Ovary (tissue), 3 donors: ENCODE measurements around the gene SPANXC.

Source experiments
- CTCF ChIP-seq, 3 donors: fragments of 450-650 bp in 2 of 3; fragments of 200-600 bp in 1 of 3; IDR thresholded peaks; one replicate each; pipeline versions ENCODE4 v1.5.1 to v1.8.0; 2016 to 2022; ENCODE audit warnings: antibody characterized with exemption in 3 of 3, mild to moderate bottlenecking in 1 of 3
- POLR2A ChIP-seq: fragments of 450-650 bp; IDR thresholded peaks from one replicate; pipeline ENCODE4 v1.6.1; 2017; ENCODE audit warnings: antibody characterized with exemption, mild to moderate bottlenecking, moderate library complexity
- donor health status: DM: no; HTN: no; CAD: no.

DNA sequence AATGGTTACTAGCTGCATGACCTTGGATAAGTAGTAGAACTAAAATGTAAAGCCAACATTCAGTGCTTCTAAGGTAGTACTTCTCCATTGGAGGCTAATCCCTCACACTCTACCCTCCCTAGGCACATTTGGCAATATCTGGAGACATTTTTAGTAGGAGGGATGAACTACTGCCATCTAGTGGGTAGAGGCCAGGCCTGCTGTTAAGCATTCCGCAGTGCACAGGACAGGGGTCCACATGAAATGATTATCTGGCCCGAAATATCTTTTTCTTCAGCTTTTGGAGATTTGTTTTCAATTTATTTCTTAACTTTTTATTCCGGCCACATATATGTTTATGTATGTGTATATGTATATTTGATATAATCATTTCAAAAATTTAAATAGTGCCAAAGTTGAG is 36.0 kb upstream of the SPANXC start:
- TF ChIP-seq POLR2A = no peak
- TF ChIP-seq CTCF (IDR thresholded peaks at IDR 0.05) = no peak
